HCT116 (cell line): ENCODE data around the gene CASQ1. TPM values are rescaled to one million over a fixed set of nuclear protein-coding genes. Genes with fewer than 3 reads are reported as not detected.

Experiments used
- ATAC-seq: fragments of 200-7000 bp; cut with Tn5 transposase; 2 replicates; pipeline ENCODE4 v1.9.1; 2020; ENCODE audit warnings: mild to moderate bottlenecking, moderate library complexity
- BruUV-seq: library from RNA; stranded (reverse); fragments of 400-500 nt; replicated peaks from 2 replicates; lab custom pipeline; 2021; lab: Mats Ljungman, UMichigan
- CTCF ChIA-PET: fragments of 300-600 bp; sonication (Branson Sonifier 250); formaldehyde crosslinking; loops from one replicate; lab custom pipeline; 2021; ENCODE audit warnings: antibody characterized with exemption; lab: Charles Lee
- POLR2A ChIA-PET: fragments of 300-600, 350-600 bp; sonication (Branson Sonifier 250); formaldehyde crosslinking; loops from one replicate; lab custom pipeline; 2021; ENCODE audit warnings: antibody characterized with exemption; lab: Charles Lee
- RAD21 ChIA-PET, 2 experiments: fragments of 300-600 bp; sonication (Branson Sonifier 250); formaldehyde crosslinking; loops; one replicate each; lab custom pipeline; 2023; ENCODE audit warnings: low total read pairs in 2 of 2; ENCODE audit not compliant: uncharacterized antibody in 2 of 2, unreplicated experiment in 2 of 2, low non-redundant PET in 1 of 2; lab: Charles Lee
- DNase-seq: peaks from one replicate; pipeline ENCODE4 v3.0.0-alpha.2; 2010; ENCODE audit warnings: low read depth, low spot score
- H2AFZ ChIP-seq: fragments of 200-600 bp; shearing (Covaris generic), sonication (generic); 2 replicates; pipeline ENCODE4 v1.6.1; 2017; ENCODE audit warnings: low read depth, mixed run types, mixed read lengths, antibody characterized with exemption, low read length; ENCODE audit not compliant: poor library complexity, severe bottlenecking
- H3K27ac ChIP-seq: 2 replicates; pipeline ENCODE4 v1.5.1; 2012; ENCODE audit warnings: low read depth, low read length
- H3K27me3 ChIP-seq: fragments of 200-600 bp; sonication (generic); 2 replicates; pipeline ENCODE4 v1.6.1; 2016; ENCODE audit warnings: mixed run types, low read length, mixed read lengths; ENCODE audit not compliant: insufficient read depth
- H3K36me3 ChIP-seq, 2 experiments: fragments of 200-500 bp in 1 of 2; fragments of 200-600 bp in 1 of 2; sonication (Bioruptor generic) in 1 of 2; sonication (generic) in 1 of 2; 2 replicates each; pipeline versions ENCODE4 v1.5.1 to v1.6.1; 2014 to 2016; ENCODE audit warnings: low read length in 2 of 2, inconsistent platforms in 1 of 2, mixed read lengths in 1 of 2, mixed run types in 1 of 2; ENCODE audit not compliant: insufficient read depth in 2 of 2, control insufficient read depth in 1 of 2
- H3K4me1 ChIP-seq, 2 experiments: fragments of 200-600 bp in 1 of 2; sonication (generic) in 1 of 2; 2 replicates each; pipeline versions ENCODE4 v1.5.1 to v1.6.1; 2012 to 2017; ENCODE audit warnings: low read length in 2 of 2, inconsistent platforms in 1 of 2, mild to moderate bottlenecking in 1 of 2, mixed read lengths in 1 of 2, mixed run types in 1 of 2, moderate library complexity in 1 of 2; ENCODE audit not compliant: insufficient read depth in 2 of 2, control insufficient read depth in 1 of 2
- H3K4me2 ChIP-seq: fragments of 200-600 bp; sonication (generic); 2 replicates; pipeline ENCODE4 v1.6.1; 2017; ENCODE audit warnings: mixed run types, low read length, mixed read lengths
- H3K4me3 ChIP-seq, 2 experiments: fragments of 200-600 bp in 1 of 2; sonication (generic) in 1 of 2; replicated peaks in 1 of 2; 2 replicates each; pipeline ENCODE4 v1.5.1; 2011 to 2016; ENCODE audit warnings: low read length in 2 of 2, control low read depth in 1 of 2, low read depth in 1 of 2, mild to moderate bottlenecking in 1 of 2, mixed read lengths in 1 of 2, mixed run types in 1 of 2
- H3K79me2 ChIP-seq: fragments of 200-600 bp; sonication (generic); 2 replicates; pipeline ENCODE4 v1.6.1; 2017; ENCODE audit warnings: mild to moderate bottlenecking, mixed run types, low read length, moderate library complexity, mixed read lengths; ENCODE audit not compliant: insufficient read depth
- H3K9ac ChIP-seq: fragments of 200-600 bp; sonication (generic); 2 replicates; pipeline ENCODE4 v1.6.1; 2016; ENCODE audit warnings: low read length, mixed read lengths
- H3K9me2 ChIP-seq: fragments of 200-600 bp; sonication (generic), shearing (Covaris generic); 2 replicates; pipeline ENCODE4 v1.6.1; 2017; ENCODE audit warnings: mixed run types, mild to moderate bottlenecking, moderate library complexity; ENCODE audit not compliant: insufficient read depth
- H3K9me3 ChIP-seq, 2 experiments: fragments of 200-500 bp in 1 of 2; fragments of 200-600 bp in 1 of 2; sonication (Bioruptor generic) in 1 of 2; sonication (generic) in 1 of 2; 2 replicates each; pipeline ENCODE4 v1.6.1; 2014 to 2017; ENCODE audit warnings: low read length in 2 of 2, mixed read lengths in 2 of 2, inconsistent platforms in 1 of 2, low read depth in 1 of 2, mild to moderate bottlenecking in 1 of 2, mixed run types in 1 of 2, moderate library complexity in 1 of 2; ENCODE audit not compliant: control insufficient read depth in 1 of 2, insufficient read depth in 1 of 2
- H4K20me1 ChIP-seq: fragments of 200-600 bp; sonication (generic), shearing (Covaris generic); 2 replicates; pipeline ENCODE4 v1.6.1; 2017; ENCODE audit warnings: mixed run types, mild to moderate bottlenecking, moderate library complexity; ENCODE audit not compliant: insufficient read depth
- CBX3 ChIP-seq: IDR thresholded peaks from 2 replicates; pipeline ENCODE4 v1.6.1; 2012; ENCODE audit warnings: low read depth
- EZH2phosphoT487 ChIP-seq: fragments of 200-600 bp; IDR thresholded peaks from 2 replicates; pipeline ENCODE4 v1.6.1; 2018; ENCODE audit warnings: antibody characterized with exemption, borderline replicate concordance
- FOSL1 ChIP-seq: IDR thresholded peaks from 2 replicates; pipeline ENCODE4 v1.6.1; 2012; ENCODE audit warnings: low read depth
- JUND ChIP-seq: IDR thresholded peaks from 2 replicates; pipeline ENCODE4 v1.6.1; 2012
- MAX ChIP-seq: IDR thresholded peaks from 2 replicates; pipeline ENCODE4 v1.6.1; 2012
- POLR2A ChIP-seq: IDR thresholded peaks from 2 replicates; pipeline ENCODE4 v1.7.0; 2011; ENCODE audit warnings: borderline replicate concordance; ENCODE audit not compliant: insufficient read depth, insufficient read length; ENCODE audit errors: extremely low read depth
- POLR2AphosphoS5 ChIP-seq: IDR thresholded peaks from 2 replicates; pipeline ENCODE4 v1.6.1; 2011; ENCODE audit warnings: mild to moderate bottlenecking, low read depth, low read length, moderate library complexity
- SP1 ChIP-seq: IDR thresholded peaks from 2 replicates; pipeline ENCODE4 v1.6.1; 2012; ENCODE audit warnings: low read depth
- ZFX ChIP-seq: fragments of 450-650 bp; IDR thresholded peaks from 2 replicates; pipeline ENCODE4 v1.6.1; 2017
- intact Hi-C: fragments of 100-400 bp; cut with micrococcal nuclease; formaldehyde crosslinking; loops from 2 replicates; pipeline ENCODE4 v1.10.0; 2022
- total RNA-seq: library from RNA; stranded (reverse); gene quantifications from one replicate; pipeline ENCODE4 v1.2.1, GENCODE V29; 2021; ENCODE audit not compliant: unreplicated experiment
- TF ChIP-seq, protein P1 (sequence below): IDR thresholded peaks from 2 replicates; pipeline ENCODE4 v1.6.1; 2012; ENCODE audit warnings: low read depth
- TF ChIP-seq, protein P2 (sequence below): IDR thresholded peaks from 2 replicates; pipeline ENCODE4 v1.6.1; 2012
- TF ChIP-seq, protein P3 (sequence below): IDR thresholded peaks from 2 replicates; pipeline ENCODE4 v1.6.1; 2011; ENCODE audit warnings: mild to moderate bottlenecking, low read length, moderate library complexity; ENCODE audit not compliant: insufficient replicate concordance; ENCODE audit errors: extremely low read depth

The CASQ1 gene
- total RNA-seq, 1 experiment from 2014 or later: not detected

GRCh38 chr1:160166166-160166868 lies 24.1 kb upstream of the CASQ1 start (continued):
- TF ChIP-seq, protein P1, sequence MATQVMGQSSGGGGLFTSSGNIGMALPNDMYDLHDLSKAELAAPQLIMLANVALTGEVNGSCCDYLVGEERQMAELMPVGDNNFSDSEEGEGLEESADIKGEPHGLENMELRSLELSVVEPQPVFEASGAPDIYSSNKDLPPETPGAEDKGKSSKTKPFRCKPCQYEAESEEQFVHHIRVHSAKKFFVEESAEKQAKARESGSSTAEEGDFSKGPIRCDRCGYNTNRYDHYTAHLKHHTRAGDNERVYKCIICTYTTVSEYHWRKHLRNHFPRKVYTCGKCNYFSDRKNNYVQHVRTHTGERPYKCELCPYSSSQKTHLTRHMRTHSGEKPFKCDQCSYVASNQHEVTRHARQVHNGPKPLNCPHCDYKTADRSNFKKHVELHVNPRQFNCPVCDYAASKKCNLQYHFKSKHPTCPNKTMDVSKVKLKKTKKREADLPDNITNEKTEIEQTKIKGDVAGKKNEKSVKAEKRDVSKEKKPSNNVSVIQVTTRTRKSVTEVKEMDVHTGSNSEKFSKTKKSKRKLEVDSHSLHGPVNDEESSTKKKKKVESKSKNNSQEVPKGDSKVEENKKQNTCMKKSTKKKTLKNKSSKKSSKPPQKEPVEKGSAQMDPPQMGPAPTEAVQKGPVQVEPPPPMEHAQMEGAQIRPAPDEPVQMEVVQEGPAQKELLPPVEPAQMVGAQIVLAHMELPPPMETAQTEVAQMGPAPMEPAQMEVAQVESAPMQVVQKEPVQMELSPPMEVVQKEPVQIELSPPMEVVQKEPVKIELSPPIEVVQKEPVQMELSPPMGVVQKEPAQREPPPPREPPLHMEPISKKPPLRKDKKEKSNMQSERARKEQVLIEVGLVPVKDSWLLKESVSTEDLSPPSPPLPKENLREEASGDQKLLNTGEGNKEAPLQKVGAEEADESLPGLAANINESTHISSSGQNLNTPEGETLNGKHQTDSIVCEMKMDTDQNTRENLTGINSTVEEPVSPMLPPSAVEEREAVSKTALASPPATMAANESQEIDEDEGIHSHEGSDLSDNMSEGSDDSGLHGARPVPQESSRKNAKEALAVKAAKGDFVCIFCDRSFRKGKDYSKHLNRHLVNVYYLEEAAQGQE: no peak
- TF ChIP-seq, all 23 proteins: peak for 0

DNA sequence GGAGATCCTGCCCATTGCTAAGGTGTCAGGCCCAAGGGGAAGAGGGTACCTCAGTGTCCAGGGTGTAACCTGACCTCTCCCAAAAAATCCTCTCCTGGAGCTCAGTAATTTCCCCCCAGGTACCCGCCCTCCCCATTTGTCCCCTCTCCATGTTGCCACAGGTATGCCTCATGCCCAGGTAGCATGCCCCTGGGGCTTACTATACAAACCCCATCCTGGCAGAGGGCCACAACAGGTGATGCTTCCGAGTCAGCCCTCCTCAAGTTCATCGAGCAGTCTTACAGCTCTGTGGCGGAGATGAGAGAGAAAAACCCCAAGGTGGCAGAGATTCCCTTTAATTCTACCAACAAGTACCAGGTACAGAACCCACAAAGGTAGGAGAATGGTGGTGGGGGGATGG lies 23.3 kb upstream of the CASQ1 start:
- Histone ChIP-seq H3K27me3 (no peaks in the 10 kb centered on the region), H2AFZ (no peak overlapping the region), H3K9me2 (no peaks in the 10 kb centered on the region), H3K79me2 (no peaks in the 10 kb centered on the region), H3K4me2 (no peak overlapping the region), H3K4me3 (no peak overlapping the region), H3K27ac (no peak overlapping the region), H3K9ac (no peak overlapping the region), H3K9me3 (no peaks in the 10 kb centered on the region), H4K20me1 (no peaks in the 10 kb centered on the region), H3K36me3 (no peaks in the 10 kb centered on the region), H3K4me1 (no peaks in the 10 kb centered on the region)
- no TSS peak for BruUV-seq
- intact Hi-C loops: no loop called here
- CTCF ChIA-PET: interaction anchor here (0.7 to 1.1 kb wide), 2 partner anchors 85 to 210 kb away, joined by 3 read pairs; no protein-coding TSS in a partner anchor
- ATAC-seq (no peak), DNase-seq (no peak)
- no peak for TF ChIP-seq POLR2A
- TF ChIP-seq CBX3: no peak
- TF ChIP-seq FOSL1: no peak
- TF ChIP-seq MAX: no peak
- TF ChIP-seq, protein P1: no peak
- no peak for TF ChIP-seq POLR2AphosphoS5
- TF ChIP-seq, protein P2, sequence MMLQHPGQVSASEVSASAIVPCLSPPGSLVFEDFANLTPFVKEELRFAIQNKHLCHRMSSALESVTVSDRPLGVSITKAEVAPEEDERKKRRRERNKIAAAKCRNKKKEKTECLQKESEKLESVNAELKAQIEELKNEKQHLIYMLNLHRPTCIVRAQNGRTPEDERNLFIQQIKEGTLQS: no peak
- no peak for TF ChIP-seq SP1
- no peak for TF ChIP-seq ZFX
- TF ChIP-seq, protein P3, sequence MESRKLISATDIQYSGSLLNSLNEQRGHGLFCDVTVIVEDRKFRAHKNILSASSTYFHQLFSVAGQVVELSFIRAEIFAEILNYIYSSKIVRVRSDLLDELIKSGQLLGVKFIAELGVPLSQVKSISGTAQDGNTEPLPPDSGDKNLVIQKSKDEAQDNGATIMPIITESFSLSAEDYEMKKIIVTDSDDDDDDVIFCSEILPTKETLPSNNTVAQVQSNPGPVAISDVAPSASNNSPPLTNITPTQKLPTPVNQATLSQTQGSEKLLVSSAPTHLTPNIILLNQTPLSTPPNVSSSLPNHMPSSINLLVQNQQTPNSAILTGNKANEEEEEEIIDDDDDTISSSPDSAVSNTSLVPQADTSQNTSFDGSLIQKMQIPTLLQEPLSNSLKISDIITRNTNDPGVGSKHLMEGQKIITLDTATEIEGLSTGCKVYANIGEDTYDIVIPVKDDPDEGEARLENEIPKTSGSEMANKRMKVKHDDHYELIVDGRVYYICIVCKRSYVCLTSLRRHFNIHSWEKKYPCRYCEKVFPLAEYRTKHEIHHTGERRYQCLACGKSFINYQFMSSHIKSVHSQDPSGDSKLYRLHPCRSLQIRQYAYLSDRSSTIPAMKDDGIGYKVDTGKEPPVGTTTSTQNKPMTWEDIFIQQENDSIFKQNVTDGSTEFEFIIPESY: no peak
- no peak for TF ChIP-seq JUND
- no peak for TF ChIP-seq EZH2phosphoT487
- RAD21 ChIA-PET: no interaction called here
- POLR2A ChIA-PET: no interaction called here
